ENCODE data around the gene CACNA1E. TPM values are rescaled to one million over a fixed set of nuclear protein-coding genes. Genes with fewer than 3 reads are reported as not detected.
"Not testable (repeated sequence)": the region's sequence is repeated elsewhere in the genome, so short reads cannot be mapped to it uniquely, and the experiment has no call there.

The CACNA1E gene
- total RNA-seq, 1 donor from 2014 or later = 0.06 TPM

DNA sequence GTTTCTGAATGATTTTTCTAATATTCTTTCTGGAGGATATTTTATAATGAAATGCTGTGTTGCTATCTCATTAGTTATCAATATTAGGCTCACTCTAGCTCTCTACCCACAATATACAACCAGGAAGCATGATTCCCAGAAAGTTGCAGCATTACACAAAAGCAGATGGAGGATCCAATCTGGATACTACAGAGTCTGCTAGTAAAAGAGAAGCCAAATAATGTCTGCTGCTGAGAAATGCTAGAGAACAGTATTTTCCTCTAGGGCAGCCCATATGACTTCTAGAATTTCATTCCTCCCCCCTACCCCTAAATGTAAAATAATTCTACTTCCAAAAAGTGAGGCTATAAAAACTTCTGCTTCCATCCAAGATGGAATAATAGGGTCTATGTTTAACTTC is 338.4 kb downstream of the CACNA1E start:
- DNase-seq (no peak), ATAC-seq (no peak)
- intact Hi-C loops (cut with DNase I) = no loop called here
- no peak for TF ChIP-seq CTCF (IDR thresholded peaks at IDR 0.05)
- H3K36me3 ChIP-seq = no peaks in the 10 kb centered on the region
- H3K27ac ChIP-seq = no peak overlapping the region
- no peak overlapping the region for H3K4me3 ChIP-seq
- peaks cover 4% of the 10 kb centered on the region for H3K9me3 ChIP-seq
- H3K27me3 ChIP-seq = no peaks in the 10 kb centered on the region
- no peaks in the 10 kb centered on the region for H3K4me1 ChIP-seq

DNA sequence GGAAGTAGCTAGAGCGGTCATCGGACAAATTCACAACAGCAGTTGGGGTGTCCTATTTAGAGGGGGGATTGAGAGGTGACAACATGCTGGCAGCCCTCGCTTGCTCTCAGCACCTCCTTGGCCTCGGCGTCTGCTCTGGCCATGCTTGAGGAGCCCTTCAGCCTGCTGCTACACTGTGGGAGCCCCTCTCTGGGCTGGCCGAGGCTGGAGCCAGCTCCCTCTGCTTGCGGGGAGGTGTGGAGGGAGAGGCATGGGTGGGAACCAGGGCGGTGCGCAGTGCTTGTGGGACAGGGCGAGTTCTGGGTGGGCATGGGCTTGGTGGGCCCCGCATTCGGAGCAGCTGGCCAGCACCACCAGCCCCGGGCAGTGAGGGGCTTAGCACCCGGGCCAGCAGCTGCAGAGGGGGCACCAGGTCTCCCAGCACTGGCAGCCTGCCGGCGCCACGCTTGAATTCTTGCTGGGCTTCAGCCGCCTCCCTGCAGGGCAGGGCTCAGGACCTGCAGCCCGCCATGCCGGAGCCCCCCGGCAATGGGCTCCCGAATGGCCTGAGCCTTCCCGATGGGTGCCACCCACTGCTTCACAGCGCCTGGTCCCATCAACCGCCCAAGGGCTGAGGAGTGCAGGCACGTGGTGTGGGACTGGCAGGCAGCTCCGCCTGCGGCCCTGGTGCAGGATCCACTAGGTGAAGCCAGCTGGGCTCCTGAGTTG is 349.0 kb downstream of the CACNA1E start:
- H3K27ac ChIP-seq; H3K36me3 ChIP-seq; DNase-seq; H3K4me1 ChIP-seq; intact Hi-C loops (cut with DNase I); ATAC-seq; H3K4me3 ChIP-seq; H3K27me3 ChIP-seq; H3K9me3 ChIP-seq: not testable (repeated sequence)

DNA sequence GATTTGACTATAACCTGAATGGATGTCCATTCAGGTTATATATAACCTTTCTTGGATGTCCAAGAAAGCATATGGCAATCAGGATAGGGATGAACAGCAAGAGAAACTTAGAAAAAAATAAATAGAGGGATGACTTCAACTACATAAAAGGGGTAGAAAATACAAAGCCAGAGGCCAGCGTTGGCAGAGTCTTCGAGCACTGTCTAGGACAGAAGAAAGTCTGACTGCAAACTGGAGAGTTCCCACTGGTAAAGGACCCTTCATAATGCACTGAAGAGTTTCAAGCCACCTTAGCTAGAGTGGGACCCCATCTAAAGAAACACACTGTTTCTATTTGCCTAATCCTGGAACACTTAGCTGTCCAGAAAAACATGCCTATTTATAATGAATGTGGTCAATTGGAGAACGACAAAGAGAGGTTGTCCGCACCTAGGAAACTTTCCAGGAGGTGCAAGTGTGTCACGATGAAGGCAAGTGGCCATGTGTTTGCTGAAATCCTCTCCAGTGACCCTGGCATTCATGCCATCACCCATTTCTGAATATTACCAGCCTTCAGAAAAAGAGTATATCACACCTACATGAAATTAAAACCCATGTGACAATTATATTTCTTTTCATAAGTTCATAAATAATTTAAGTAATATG is 362.8 kb downstream of the CACNA1E start:
- intact Hi-C loops (cut with DNase I) = no loop called here
- no peak overlapping the region for H3K27ac ChIP-seq
- DNase-seq (no peak), ATAC-seq (no peak)
- no peak for TF ChIP-seq CTCF (IDR thresholded peaks at IDR 0.05)
- no peaks in the 10 kb centered on the region for H3K9me3 ChIP-seq
- no peaks in the 10 kb centered on the region for H3K36me3 ChIP-seq
- no peaks in the 10 kb centered on the region for H3K27me3 ChIP-seq
- no peak overlapping the region for H3K4me3 ChIP-seq
- no peaks in the 10 kb centered on the region for H3K4me1 ChIP-seq

DNA sequence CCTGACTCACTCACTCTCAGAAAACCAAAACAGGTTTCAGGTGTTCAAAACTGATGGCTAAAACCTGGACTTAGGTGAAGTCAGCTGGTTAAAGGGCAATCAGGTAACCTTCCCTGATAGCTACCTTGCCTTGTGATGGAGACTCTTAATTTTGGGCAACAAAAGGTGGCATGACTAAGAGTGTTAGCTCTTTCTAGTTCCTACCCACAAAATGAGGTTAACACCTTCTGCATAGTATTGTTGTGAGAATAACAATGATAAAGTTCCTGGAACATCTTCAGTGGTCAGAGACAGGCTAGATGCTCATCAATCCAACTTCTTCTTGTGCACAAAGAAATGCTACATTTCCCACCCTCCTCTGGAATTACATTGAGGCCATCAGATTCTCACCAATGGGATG is 363.4 kb downstream of the CACNA1E start:
- no peaks in the 10 kb centered on the region for H3K4me1 ChIP-seq
- intact Hi-C loops (cut with DNase I) = no loop called here
- H3K9me3 ChIP-seq = no peaks in the 10 kb centered on the region

DNA sequence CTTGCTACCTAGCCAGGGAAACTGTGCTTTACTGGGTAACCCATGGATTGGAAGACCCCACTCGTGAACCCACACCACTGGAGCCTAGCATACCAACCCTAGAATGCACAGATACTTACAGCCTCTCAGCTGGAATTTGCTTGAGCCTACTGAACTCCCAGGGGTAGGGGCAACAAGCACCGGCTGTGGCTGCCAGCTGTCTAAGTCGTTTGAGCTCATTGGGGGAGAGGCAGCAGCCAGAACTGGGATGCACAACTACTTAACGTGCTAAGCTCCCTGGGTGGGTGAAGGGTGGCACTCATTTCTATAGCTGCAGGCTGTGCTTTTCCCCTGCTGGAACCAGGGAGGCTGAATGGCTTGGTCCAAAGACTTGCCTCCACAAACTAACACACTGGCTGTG is 365.8 kb downstream of the CACNA1E start:
- no peak for TF ChIP-seq CTCF (IDR thresholded peaks at IDR 0.05)
- Histone ChIP-seq H3K4me3 (no peak overlapping the region), H3K27me3 (no peaks in the 10 kb centered on the region), H3K4me1 (no peaks in the 10 kb centered on the region), H3K27ac (no peak overlapping the region), H3K9me3 (no peaks in the 10 kb centered on the region), H3K36me3 (no peaks in the 10 kb centered on the region)
- intact Hi-C loops (cut with DNase I) = no loop called here
- no peak for DNase-seq
- no peak for ATAC-seq

More for the DNA sequence above, 363.4 kb downstream of the CACNA1E start:
- no peak for TF ChIP-seq CTCF (IDR thresholded peaks at IDR 0.05)
- H3K27me3 ChIP-seq = no peaks in the 10 kb centered on the region
- ATAC-seq (no peak), DNase-seq (no peak)
- no peak overlapping the region for H3K27ac ChIP-seq
- no peaks in the 10 kb centered on the region for H3K36me3 ChIP-seq
- no peak overlapping the region for H3K4me3 ChIP-seq

DNA sequence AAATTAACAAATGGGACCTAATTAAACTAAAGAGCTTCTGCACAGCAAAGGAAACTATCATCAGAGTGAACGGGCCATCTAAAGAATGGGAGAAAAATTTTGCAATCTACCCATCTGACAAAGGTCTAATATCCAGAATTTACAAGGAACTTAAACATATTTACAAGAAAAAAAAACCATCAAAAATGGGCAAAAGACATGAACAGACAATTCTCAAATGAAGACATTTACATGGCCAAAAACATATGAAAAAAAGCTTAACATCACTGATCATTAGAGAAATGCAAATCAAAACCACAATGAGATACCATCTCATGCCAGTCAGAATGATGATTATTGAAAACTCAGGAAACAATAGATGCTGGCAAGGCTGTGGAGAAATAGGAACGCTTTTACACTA is 370.9 kb downstream of the CACNA1E start:
- ATAC-seq; H3K27ac ChIP-seq; H3K4me3 ChIP-seq; DNase-seq; H3K36me3 ChIP-seq; intact Hi-C loops (cut with DNase I); H3K9me3 ChIP-seq; H3K4me1 ChIP-seq; H3K27me3 ChIP-seq: not testable (repeated sequence)
